ENCODE data around the gene CACNA1B.

Gene CACNA1B

DNA sequence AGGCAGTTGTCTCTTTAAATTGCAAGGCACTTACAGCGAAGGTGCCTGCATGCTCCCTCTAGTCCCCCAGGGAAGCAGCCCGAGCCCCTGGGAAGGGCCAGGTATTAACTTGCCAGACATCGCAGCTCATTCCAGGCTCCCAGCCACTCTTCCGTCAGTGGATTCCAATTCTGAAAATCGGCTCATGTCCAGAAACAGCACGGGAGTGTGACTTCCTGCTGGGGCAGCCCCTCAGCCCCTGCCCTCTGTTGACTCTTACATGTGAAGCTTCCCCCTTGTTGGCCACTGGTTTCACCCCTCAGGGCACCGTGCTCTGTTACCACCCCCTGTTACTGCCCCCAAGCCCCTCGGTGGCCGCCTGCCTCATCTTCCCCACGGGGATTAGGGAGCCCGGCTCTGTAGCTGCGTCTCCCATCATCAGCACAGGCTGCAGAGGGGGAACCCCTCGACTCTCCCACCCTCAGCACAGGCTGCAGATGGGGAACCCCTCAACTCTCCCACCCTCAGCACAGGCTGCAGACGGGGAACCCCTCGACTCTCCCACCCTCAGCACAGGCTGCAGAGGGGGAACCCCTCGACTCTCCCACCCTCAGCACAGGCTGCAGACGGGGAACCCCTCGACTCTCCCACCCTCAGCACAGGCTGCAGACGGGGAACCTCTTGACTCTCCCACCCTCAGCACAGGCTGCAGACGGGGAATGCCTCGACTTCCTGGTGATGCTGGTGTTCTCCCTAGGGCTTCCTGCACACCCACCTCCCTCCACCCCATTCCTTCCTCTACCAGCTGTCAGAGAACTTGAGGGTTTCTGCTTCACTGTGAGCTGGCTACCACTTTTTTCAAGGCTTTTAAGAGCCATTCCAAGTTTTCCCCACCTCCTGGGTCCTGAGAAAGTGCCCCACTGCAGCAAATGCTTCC lies 11.1 kb upstream of the CACNA1B start:
- TF ChIP-seq, protein P1, sequence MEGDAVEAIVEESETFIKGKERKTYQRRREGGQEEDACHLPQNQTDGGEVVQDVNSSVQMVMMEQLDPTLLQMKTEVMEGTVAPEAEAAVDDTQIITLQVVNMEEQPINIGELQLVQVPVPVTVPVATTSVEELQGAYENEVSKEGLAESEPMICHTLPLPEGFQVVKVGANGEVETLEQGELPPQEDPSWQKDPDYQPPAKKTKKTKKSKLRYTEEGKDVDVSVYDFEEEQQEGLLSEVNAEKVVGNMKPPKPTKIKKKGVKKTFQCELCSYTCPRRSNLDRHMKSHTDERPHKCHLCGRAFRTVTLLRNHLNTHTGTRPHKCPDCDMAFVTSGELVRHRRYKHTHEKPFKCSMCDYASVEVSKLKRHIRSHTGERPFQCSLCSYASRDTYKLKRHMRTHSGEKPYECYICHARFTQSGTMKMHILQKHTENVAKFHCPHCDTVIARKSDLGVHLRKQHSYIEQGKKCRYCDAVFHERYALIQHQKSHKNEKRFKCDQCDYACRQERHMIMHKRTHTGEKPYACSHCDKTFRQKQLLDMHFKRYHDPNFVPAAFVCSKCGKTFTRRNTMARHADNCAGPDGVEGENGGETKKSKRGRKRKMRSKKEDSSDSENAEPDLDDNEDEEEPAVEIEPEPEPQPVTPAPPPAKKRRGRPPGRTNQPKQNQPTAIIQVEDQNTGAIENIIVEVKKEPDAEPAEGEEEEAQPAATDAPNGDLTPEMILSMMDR (IDR thresholded peaks at IDR 0.05; ENCODE audit: borderline replicate concordance, control extremely low read depth, extremely low read depth, insufficient read depth, missing control alignments) = no peak
- in situ Hi-C loops (cut with MboI; ENCODE audit: low sequenced_read_pairs, unreplicated experiment) = no loop called here
- peak; percentile 53 for DNase-seq (ENCODE audit: low spot score)

DNA sequence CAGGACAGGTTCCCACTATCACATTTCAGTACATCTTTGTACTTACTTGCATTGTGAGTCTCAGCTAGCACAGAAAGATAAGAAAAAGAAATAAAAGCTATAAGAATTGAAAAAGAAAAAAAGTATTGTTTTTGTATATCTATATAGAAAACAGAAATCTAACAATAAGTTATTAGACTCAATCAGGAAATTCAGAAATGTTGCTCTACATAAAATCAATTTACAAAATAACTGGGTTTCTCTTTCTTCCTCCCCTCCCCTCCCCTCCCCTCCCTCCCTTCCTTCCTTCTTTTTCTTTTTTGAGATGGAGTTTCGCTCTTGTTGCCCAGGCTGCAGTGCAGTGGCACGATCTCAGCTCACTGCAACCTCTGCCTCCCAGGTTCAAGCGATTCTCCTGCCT lies 7.2 kb upstream of the CACNA1B start:
- TF ChIP-seq, protein P1 (IDR thresholded peaks at IDR 0.05; ENCODE audit: borderline replicate concordance, control extremely low read depth, extremely low read depth, insufficient read depth, missing control alignments) = no peak
- no peak for DNase-seq (ENCODE audit: low spot score)
- in situ Hi-C loops (cut with MboI; ENCODE audit: low sequenced_read_pairs, unreplicated experiment) = no loop called here

DNA sequence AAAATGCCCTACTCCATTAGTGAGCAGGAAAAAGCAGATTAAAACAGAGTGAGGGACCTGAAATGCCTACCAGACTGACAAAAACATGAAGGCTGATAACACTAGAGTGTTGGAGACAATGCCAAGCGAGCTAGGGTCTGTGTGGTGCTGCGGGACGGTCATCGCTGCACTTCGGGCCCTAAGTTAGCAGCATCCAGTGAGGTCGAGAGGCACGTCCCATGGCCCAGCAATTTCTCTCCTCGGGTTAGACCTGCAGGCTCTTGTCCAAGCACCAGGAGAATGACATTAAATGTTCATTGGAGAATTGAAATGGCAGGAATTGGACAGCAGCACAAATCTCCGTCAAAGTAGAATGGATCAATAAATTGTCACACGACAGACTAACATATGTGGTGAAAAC lies 5.3 kb upstream of the CACNA1B start:
- no peak for DNase-seq (ENCODE audit: low spot score)
- TF ChIP-seq, protein P1 (IDR thresholded peaks at IDR 0.05; ENCODE audit: borderline replicate concordance, control extremely low read depth, extremely low read depth, insufficient read depth, missing control alignments) = no peak
- in situ Hi-C loops (cut with MboI; ENCODE audit: low sequenced_read_pairs, unreplicated experiment) = no loop called here

DNA sequence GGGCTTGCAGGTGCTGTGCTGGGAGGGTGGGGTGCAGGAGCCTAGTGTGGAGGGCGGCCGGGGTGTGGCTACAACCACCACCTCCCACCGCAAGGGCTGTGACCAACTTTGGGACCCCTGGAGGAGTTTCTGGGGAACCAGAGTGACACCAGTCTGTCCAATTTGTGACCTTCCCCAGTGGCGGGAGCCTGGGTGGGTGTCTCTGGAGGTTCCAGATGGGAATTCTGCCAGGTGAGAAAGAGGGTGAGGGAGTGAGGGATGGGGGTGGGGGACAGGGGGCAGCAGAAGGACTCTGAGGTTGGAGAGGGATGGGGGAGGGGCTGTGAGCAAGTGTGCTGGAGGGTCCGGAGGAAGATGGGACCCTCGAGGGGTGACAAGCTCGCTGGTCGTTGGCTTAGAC lies 4.2 kb upstream of the CACNA1B start:
- DNase-seq (ENCODE audit: low spot score) = no peak
- TF ChIP-seq, protein P1 (IDR thresholded peaks at IDR 0.05; ENCODE audit: borderline replicate concordance, control extremely low read depth, extremely low read depth, insufficient read depth, missing control alignments) = no peak
- in situ Hi-C loops (cut with MboI; ENCODE audit: low sequenced_read_pairs, unreplicated experiment) = no loop called here

DNA sequence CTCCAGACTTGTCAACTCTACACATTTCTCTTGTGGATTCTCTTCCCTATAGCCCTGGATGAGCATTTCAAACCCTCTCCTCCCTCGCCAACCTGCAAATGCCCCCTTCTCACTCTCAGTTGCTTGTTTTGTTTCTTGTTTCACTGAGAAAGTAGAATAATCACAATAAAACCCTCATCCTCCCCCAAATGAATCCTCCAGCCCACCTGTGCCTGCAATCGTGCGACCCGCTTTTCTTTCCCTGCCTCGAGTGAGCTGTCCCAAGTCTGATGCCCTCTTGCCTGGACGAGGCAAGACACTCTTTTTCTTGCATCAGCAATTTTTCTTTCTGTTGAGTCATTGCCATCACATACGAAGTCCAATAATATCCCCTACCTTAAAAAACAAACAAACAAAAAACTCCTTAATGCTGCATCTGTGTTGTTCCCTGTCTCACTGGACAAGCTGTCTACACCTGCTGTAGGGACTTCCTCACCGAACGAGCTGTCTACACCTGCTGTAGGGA lies 3.7 kb upstream of the CACNA1B start:
- TF ChIP-seq, protein P1 (IDR thresholded peaks at IDR 0.05; ENCODE audit: borderline replicate concordance, control extremely low read depth, extremely low read depth, insufficient read depth, missing control alignments) = no peak
- DNase-seq (ENCODE audit: low spot score) = no peak
- in situ Hi-C loops (cut with MboI; ENCODE audit: low sequenced_read_pairs, unreplicated experiment) = no loop called here

DNA sequence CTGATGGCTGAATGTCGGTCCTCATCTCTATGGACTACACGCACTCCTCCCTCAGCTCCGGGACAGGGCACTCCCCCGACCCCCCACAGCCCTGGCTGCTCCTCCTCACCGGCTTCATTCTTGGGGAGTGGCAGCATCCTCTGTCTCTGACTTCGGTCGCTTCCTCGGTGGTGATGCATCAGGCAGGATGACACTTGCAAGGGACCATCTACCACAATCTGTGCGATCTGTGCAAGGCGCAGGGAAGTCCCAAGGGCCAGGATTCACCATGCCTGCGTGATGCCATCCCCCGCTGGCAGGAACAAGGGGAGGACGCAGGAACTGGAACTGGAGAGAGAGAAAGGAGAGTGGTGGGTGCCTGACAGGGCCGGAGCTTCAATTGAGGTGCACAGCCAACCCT lies 2.2 kb upstream of the CACNA1B start:
- TF ChIP-seq, protein P1 (IDR thresholded peaks at IDR 0.05; ENCODE audit: borderline replicate concordance, control extremely low read depth, extremely low read depth, insufficient read depth, missing control alignments) = no peak
- no peak for DNase-seq (ENCODE audit: low spot score)
- in situ Hi-C loops (cut with MboI; ENCODE audit: low sequenced_read_pairs, unreplicated experiment) = no loop called here
